GM19467 (cell line): ENCODE measurements around the gene SVEP1.
"Not testable (repeated sequence)": the region's sequence is repeated elsewhere in the genome, so short reads cannot be mapped to it uniquely, and the experiment has no call there.

Experiments
- ATAC-seq: cut with Tn5 transposase; IDR thresholded peaks from one replicate; pipeline ENCODE4 v1.9.1; 2021; ENCODE audit warnings: mild to moderate bottlenecking, moderate library complexity; ENCODE audit not compliant: unreplicated experiment

SVEP1 gene

DNA sequence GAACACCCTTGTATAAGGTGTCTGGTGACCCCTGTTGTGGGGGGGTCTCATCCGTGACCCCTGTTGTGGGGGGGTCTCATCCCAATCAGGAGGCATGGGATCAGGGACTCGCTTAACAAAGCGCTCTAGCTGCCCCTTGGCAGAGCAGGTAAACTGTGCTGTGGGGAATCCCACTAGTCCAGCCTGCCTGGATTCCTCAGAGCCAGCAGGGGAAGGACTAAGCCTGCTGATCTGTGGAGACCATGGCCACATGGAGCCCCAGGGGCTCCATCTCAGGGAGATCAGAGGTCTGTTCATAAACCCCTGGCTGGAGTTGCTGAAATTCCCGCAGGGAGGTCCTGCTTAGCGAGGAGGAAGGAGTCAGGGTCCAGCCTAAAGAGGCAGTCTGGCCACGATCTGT lies 196.1 kb downstream of the SVEP1 start:
- ATAC-seq = no peak

DNA sequence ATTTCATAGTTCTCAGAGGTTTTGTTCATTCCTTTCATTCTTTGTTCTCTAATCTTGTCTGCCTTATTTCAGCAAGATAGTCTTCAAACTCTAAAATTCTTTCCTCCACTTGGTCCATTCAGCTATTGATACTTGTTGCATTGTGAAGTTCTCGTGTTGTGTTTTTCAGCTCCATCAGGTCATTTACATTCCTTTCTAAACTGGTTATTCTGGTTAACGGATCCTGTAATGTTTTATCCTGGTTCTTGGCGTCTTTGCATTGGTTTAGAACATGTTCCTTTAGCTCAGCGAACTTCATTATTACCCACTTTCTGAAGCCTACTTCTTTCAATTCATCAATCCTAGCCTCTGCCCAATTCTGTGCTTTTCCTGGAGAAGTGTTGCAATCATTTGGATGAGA lies 196.8 kb downstream of the SVEP1 start:
- no peak for ATAC-seq

DNA sequence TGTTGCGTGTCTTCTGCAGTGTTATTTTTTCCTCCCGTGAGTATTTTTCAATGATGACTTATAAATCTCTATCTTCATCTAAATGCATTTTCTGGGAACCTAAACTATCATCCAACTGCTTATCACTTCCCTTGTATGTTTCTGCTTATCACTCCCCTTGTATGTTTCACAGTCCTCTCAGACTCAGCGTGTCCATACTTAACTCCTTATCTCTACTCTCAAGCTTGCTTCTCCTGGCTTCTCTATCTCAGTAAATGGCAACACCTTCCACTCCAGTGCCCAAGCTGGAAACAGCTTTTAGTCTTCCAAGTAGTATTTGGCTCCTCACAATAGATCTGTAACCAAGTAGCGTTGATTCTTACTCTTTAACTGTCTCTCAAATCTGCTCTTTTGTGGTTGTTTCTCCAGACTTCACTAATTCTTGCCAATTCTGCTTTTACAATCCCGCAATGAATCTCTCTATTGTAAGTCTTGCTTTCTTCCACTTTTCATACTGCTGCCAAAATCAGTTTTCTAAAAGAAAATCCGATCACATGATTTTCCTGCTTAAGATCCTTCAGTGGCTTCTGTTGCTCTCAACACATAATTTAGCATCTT lies 208.0 kb downstream of the SVEP1 start:
- no peak for ATAC-seq

DNA sequence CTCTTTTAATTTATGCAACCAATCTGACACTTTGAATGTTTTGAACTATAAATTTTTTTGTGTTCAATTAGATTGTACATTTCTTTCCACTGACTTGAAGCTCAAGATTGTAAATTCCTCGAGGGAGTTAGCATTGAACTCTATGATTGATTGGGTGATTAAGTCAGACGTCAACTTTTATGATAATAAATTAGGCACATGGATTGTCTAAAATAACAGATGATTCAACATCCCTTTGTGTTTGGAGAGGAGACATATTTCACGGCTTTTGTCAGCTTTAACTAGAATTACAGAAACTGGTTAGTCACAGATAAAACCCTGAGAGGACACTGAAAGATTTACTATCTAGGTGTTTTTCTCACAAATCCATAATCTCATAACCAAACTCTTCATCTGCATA lies 209.2 kb downstream of the SVEP1 start:
- no peak for ATAC-seq

DNA sequence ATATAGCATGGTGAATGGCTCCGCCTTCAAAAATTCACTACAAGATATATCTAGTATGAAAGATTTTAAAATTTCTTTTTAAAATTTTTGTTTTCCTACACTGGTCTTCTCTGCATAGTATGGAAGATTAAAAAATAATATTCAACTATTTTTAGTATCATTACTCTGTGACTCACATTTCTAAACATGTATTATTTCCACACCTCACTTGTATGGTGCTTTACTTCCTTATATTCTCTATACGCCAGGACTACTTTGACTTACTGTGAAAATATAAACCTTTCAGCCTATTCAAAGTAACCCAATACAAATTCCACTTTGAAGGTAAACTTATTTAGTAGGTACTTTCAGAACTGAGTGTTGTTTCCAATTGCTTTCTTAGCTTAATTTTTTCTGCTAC lies 215.1 kb downstream of the SVEP1 start:
- no peak for ATAC-seq

DNA sequence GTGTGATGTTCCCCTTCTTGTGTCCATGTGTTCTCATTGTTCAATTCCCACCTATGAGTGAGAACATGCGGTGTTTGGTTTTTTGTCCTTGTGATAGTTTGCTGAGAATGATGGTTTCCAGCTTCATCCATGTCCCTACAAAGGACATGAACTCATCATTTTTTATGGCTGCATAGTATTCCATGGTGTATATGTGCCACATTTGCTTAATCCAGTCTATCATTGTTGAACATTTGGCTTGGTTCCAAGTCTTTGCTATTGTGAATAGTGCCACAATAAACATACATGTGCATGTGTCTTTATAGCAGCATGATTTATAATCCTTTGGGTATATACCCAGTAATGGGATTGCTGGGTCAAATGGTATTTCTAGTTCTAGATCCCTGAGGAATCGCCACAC lies 220.5 kb downstream of the SVEP1 start:
- not testable (repeated sequence) for ATAC-seq

DNA sequence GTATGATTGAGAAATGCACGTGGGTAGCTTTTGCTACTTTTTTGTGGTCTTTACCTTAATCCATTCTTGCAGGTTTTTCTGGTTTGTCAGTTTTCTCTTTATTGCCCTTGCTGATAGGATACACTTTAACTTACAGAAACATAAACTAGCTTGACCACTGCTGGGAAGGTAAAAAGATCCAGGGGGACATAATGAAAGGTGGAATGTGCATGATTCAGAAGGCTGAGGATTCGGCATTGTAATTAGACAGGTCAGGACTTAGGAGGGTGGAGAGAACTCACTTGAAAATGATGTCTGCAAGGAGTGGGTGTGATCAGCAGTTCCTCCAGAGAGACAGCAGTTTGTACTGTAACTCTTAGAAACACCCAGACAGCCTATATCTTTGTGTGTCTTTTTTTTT lies 222.0 kb downstream of the SVEP1 start:
- no peak for ATAC-seq

DNA sequence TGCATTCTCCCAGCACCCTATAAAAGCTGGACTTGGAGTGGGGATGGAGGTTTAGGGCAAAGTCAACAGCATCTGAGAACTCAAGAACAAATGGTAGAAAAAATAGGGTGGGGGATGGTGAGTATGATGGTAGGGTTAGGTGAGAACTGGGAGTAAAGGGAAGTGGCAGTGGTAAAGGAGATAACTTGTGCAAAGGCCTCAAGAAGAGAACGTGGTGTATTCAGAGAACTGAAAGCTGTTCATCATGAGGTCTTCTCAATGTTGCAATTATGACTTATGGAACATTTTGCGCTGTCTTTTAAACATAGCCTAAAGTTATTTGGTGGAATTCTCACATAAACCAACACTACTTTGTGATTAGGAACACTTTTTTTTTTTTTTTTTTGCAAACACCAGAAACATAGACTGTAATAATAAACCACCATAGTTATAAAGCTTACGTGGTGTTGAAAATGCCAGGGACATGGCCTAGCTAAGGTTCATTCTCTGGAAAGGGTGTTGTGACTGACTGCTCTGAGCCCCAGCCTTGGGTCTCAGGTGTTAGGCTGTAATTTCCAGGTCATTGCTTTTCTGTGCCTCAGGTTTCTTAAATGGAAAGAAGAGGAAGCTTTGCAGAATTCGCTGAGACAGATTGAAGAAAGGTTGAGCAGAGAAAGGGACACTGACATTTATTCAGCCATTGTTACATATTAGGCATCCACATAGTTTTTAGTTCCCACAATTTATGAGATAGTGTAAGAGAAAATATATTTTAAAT lies 222.7 kb downstream of the SVEP1 start:
- ATAC-seq = no peak

DNA sequence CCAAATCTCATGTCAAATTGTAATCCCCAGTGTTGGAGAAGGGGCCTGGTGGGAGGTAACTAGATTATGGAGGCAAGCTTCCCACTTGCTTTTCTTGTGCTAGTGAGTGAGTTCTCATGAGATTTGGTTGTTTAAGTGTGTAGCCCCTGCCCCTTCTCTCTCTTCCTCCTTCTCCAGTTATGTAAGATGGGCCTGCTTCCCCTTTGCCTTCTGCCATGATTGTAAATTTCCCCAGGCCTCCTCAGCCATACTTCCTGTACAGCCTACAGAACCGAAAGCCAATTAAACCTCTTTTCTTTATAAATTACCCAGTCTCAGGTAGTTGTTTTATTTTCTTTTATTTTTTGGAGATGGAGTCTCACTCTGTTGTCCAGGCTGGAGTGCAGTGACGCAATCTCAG lies 223.6 kb downstream of the SVEP1 start:
- no peak for ATAC-seq

DNA sequence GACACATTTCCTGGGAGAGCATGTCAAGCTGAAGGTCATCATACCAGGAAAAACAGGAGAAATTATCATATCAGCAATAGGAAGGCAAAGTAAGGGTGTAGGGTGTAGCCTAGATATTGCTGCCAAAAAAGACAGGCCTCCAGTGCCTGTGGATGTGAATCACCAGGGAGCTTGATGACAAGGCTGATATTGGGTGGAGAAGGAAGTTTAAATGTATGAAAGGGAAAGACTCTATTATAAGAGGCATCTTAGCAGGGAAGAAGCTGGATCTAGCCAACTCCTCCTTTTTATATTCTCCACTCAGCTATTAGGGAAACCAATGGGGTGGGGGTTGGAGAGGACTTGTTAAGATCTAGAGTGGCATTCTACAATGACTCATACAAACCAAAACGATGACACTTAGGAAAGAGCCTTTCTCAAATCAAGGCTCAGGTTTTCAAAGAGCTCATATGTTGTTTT lies 228.5 kb downstream of the SVEP1 start:
- no peak for ATAC-seq

DNA sequence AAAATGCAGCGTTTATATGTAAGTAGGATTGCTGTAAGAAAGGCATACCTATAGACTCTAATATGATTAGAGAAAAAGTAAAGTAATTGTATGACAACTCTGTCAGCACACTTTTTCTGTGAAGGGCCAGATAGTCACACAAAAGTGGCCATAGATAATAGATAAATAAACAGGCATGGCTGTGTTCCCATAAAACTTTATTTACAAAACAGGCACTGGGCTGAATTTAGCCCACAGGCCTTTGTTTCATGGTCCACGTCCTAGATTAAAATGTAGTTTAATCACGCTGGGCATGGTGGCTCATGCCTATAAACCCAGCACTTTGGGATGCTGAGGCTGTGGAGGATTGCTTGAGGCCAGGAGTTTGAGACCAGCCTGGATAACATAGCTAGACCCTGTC lies 233.2 kb downstream of the SVEP1 start:
- ATAC-seq = no peak

DNA sequence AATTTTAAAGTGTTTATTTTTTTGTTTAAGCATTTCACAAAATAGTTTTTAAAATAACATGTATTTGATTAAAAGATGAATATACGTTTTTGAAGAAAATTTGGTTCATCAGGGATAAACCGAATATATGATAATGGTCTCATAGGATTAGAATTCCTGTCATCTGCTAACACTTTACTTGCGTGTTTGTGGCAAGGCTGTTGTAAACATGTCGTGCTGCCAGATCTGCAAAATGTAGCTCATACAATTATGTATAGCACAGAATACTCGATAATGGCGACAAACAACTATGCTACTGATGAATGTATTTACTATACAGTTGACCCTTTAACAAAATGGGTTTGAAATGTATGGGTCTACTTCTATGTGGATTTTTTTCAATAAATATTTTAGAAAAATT lies 234.7 kb downstream of the SVEP1 start:
- ATAC-seq = no peak

DNA sequence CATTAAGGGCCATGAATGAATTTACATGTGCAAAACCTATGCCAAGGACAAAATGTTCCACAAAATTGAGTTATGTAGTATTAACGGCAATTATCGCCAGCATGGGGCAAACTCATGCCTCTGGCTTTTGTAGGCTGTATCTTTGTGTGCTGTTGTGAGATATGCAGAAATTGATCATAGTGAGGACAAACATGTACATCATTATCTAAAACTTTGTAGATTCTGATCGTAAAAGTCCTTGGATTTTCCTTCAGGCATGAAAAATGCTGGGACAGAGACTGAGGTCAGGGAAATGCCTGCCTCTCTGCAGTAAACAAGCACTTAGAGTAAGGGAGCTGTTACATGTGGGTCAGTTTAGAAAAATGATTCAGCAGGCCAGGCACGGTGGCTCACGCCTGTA lies 236.0 kb downstream of the SVEP1 start:
- ATAC-seq = no peak

DNA sequence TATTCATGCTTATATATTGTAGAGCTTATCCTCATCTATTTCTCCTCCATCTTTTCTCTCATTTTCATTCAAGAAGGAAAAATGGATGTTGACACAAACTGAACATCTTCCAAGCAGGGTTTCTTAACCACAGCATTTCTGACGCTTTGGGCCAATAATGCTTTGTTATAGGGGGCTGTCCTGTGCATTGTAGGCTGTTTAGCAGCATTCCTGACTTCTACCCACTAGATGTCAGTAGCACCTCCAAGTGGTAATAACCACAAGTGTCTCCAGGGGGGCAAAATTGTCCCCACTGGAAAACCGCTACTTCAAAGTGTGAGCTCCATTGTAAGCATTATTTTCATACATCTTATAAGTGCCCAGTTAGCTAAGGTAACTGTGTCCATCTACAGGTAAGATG lies 239.2 kb downstream of the SVEP1 start:
- ATAC-seq = no peak

DNA sequence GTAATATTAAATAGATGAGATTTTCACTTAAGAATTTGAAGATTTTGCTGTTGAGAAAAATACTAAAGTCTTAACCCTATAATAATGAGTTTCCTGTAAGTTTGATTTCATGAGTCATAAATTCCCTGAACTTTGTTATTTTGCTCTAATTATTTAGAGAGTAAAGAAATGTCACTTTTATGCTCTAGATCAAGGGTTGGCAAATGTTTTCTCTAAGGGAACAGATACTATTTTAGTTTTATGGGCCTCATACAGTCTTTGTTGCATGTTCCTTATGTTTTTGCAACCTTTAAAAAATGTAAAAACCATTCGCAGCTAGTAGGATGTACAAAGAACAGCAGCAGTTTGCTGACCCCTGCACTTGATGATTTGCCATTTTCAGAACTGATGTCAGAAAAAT lies 241.4 kb downstream of the SVEP1 start:
- no peak for ATAC-seq

DNA sequence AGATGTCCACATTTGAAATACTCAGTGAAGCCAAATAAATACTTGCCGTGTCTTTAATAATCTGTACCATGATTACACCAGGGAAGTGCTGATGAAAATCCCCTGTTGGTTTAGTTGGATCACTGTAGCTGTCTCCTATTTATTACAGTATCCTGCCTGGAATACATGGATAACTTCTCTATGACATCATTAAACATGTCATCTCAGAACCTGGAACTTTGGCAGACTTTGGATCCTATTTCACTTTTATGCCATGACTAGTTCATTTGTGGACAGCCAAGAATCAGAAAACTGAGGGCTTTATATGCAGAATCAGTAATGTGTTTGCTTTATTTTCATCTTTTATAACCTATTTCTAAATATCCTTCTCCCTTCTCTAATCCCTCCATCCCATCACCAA lies 241.8 kb downstream of the SVEP1 start, which contains the start of gene TXNDC8:
Gene TXNDC8 (minus strand): TSS at position 137 of the 400 bp plus-strand sequence.
- no peak for ATAC-seq

DNA sequence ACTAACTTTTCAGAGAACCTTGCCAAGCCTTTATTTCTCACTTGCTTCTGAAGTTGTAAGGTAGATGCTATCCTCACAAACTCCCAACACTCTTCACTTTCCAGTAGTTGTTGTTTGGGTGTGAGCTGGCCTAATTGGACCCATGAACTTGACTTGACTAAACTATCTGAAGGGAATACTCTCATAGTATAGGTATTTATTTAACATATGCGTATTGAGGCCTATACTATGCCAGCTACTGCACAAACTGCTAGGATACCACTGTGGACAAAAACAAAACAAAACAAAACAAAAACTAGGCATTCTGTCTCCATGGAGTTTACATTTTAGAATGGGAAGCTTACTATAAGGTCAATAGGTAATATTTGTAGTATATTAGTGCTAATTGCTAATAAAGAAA lies 243.2 kb downstream of the SVEP1 start:
- no peak for ATAC-seq

DNA sequence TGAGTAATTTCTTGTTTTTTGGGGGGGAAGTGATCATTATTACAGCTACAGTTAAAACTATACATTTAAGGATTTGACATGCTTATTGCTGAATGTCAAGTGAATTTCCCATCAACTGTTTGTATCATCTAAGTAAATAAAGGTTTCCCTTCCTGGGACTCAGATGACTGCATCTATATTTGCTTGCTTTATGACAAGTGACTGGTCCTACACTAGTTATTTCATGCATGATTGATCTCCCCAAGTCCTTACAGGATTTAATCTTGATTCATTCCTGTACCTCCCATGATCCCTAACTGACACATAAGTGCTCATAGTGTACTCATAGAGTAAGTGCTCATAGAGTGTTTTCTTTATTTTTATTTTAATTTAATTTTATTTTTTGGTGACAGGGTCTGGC lies 244.7 kb downstream of the SVEP1 start:
- no peak for ATAC-seq

DNA sequence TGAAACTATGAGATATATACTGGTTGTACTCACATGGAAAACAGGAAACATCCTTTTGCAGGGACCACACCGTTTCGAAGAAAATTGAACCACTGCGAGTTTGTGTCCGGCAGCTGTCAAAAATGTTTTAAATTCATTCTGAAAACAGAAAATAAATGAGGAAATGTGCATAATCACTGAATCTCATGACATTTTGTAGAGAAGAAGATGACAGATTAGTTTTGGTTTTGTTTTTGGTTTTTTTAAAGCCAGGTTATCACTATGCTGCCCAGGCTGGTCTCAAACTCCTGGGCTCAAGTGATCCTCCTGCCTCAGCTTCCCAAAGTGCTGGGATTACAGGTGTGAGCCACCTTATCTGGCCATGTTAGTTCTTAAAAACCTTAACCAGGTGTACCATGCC lies 245.4 kb downstream of the SVEP1 start:
- peak; percentile 81 for ATAC-seq

DNA sequence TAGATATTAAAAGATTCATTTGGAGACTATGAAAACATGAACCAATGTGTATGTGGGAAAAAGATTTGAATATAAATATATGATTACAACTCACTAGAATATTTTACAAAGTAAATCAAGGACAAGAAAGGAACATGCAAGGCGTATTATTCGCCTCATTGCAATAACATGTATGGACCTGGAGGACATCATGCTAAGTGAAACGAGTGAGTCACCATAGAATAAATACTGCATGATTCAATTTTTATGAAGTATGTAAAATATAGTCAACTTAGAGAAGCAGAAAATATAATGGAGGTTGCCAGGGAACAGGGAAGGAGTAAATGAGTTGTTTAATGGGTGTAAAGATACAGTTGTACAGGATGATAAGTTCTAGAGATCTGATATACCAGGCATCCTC lies 246.8 kb downstream of the SVEP1 start:
- no peak for ATAC-seq

DNA sequence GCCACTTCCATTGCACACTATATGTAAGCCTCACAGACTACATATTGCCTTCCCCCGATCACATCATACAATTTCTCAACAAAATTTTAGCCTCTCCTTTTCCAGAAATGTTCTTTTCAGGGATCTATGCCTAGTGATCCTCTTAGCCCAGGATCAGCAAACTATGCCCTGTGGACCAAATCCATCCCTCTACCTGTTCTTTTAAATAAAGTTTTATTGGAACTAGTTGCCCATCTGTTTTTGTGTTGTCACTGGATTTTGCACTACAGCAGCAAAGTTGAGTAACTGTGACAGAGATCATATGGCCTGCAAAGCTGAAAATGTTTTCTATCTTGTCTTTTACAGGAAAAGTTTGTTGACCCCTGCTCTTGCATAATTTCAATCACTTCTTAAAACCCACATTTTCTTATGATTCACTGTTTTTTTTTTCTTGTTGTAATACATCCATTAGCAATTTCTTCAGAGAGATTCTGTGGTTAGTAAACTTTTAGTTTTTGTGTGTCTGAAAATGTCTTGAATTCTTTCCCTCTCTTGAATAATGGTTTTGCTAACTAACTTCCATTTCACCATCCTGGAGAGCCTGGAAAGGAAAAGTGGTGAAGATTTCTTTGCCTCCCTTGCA lies 248.9 kb downstream of the SVEP1 start:
- no peak for ATAC-seq

DNA sequence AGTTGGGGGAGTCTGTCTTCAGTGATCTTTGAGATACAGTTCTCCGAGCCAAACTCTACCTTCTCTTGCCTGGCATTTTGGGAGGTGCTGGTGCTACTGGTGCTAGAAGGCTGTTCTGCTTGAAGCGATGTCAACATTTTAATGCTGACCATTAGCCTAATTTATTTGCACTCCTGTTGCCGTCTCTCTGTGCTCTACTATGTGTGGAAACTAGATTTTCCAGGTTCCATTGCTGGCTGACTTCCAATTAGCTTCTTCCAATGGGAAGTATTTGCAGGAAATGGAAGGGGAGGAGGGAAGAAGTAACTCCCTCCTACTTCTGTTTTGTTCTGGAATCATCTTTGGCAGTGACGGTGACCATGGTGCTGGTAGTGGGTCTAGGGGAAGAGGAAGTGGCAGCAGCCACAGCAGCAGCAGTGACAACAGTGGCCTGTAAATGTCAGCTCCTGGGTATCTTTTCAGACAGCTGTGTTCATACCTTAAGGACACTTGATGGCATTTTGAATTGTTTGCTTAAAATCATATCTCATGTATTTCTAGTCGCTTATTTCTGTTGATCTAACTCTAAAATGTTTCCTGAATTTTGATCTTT lies 249.8 kb downstream of the SVEP1 start:
- ATAC-seq = no peak
